SH-SY5Y (cell line): ENCODE data around the gene RYR3.

Experiments used
- GATA2 ChIP-seq: IDR thresholded peaks from 2 replicates; pipeline ENCODE4 v1.6.1; 2011; ENCODE audit warnings: mild to moderate bottlenecking, low read depth, low read length
- GATA3 ChIP-seq: IDR thresholded peaks from 2 replicates; pipeline ENCODE4 v1.6.1; 2011; ENCODE audit warnings: low read depth, mild to moderate bottlenecking, low read length, moderate library complexity

DNA sequence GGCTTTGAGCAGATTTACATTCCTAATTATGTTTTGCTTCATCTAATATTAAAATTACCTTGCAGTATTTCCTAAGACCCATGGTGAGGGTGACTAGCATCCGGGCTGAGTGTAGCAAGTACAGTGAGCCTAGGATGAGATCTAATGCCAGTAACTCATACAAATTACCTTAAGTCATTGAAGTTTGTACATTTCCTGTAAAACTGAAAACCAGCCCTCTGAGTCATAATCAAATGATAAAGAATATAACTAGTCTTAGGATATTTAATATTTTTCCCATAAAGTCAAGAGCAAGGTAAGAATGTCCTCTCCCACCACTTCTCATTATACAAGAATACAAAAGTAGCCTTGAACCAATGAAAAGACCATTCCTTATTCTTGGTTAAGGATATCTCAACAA, 602.7 kb downstream of the RYR3 start:
- no peak for TF ChIP-seq GATA2
- TF ChIP-seq GATA3 = no peak
